Endothelial cell (in vitro differentiated cells): ENCODE data around the gene RAX2. TPM values are rescaled to one million over a fixed set of nuclear protein-coding genes. Genes with fewer than 3 reads are reported as not detected.

Experiments used
- DNase-seq: peaks from one replicate; pipeline ENCODE4 v3.0.0; 2021; ENCODE audit warnings: low spot score
- H3K27ac Mint-ChIP-seq: one replicate; pipeline ENCODE4 v1.8.0; 2021; ENCODE audit warnings: mixed read lengths, inconsistent platforms; ENCODE audit not compliant: unreplicated experiment
- H3K27me3 Mint-ChIP-seq: one replicate; pipeline ENCODE4 v1.8.0; 2021; ENCODE audit warnings: mild to moderate bottlenecking, moderate library complexity, mixed read lengths, inconsistent platforms; ENCODE audit not compliant: unreplicated experiment
- H3K36me3 Mint-ChIP-seq: one replicate; pipeline ENCODE4 v1.8.0; 2021; ENCODE audit warnings: mild to moderate bottlenecking, low read depth, mixed read lengths, inconsistent platforms; ENCODE audit not compliant: unreplicated experiment
- H3K4me1 Mint-ChIP-seq: one replicate; pipeline ENCODE4 v1.8.0; 2021; ENCODE audit warnings: mild to moderate bottlenecking, mixed read lengths, inconsistent platforms; ENCODE audit not compliant: unreplicated experiment
- H3K4me3 Mint-ChIP-seq: one replicate; pipeline ENCODE4 v1.8.0; 2021; ENCODE audit warnings: mild to moderate bottlenecking, mixed read lengths, inconsistent platforms; ENCODE audit not compliant: unreplicated experiment
- H3K9me3 Mint-ChIP-seq: one replicate; pipeline ENCODE4 v1.8.0; 2021; ENCODE audit warnings: mixed read lengths, inconsistent platforms; ENCODE audit not compliant: unreplicated experiment
- total RNA-seq: library from RNA; stranded (reverse); fragmentation: NEBNext Ultra II Directional; extraction: Animal tissue kit (Norgen Biotek cat#: 25700); gene quantifications from one replicate; pipeline ENCODE4 v1.2.1, GENCODE V29; 2021; ENCODE audit not compliant: unreplicated experiment
- TF ChIP-seq, protein P1 (sequence below): fragments of 200-600 bp; sonication (generic); IDR thresholded peaks from one replicate; pipeline ENCODE4 v1.5.0; 2021; ENCODE audit warnings: antibody characterized with exemption; ENCODE audit not compliant: unreplicated experiment

RAX2 gene
- total RNA-seq, 1 donor from 2014 or later = not detected

DNA sequence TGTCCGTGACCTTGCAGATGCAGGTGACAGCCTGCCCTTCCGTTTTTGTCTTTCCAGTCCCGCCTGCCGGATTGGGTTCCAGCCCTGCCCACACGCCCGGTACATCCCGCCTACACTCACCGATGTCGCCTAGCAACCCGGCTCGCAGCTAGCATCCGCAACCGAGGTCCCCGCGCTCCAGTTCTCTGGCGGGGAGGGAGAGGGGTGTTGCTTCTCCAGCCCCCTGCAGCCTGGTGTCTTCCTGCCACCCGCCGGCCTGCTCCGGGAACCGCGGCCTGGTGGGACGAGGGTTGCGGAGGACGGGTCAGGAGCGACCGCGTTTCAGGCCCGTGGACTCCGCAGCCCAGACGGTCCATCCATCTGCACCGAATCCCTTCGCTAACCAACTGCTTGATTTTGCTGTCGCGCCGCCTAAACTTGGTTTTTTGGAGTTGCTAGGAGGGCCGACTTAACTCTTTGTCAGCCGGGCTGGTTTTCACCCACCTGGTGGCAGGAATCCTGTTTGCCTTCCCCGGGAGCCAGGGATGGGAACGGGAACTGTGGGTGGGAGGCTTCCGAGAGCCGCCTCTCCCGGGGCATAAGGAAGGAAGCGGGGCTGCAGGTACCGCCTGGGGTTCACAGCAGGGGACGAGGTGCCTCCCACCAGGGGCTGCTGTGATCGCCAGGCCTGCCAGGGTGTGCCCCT lies 29.5 kb upstream of the RAX2 start:
- peaks cover 5% of the 10 kb centered on the region for H3K36me3 Mint-ChIP-seq
- H3K27me3 Mint-ChIP-seq = peaks cover 3% of the 10 kb centered on the region
- peaks cover 5% of the 10 kb centered on the region for H3K9me3 Mint-ChIP-seq
- no peaks in the 10 kb centered on the region for H3K4me1 Mint-ChIP-seq
- TF ChIP-seq, protein P1, sequence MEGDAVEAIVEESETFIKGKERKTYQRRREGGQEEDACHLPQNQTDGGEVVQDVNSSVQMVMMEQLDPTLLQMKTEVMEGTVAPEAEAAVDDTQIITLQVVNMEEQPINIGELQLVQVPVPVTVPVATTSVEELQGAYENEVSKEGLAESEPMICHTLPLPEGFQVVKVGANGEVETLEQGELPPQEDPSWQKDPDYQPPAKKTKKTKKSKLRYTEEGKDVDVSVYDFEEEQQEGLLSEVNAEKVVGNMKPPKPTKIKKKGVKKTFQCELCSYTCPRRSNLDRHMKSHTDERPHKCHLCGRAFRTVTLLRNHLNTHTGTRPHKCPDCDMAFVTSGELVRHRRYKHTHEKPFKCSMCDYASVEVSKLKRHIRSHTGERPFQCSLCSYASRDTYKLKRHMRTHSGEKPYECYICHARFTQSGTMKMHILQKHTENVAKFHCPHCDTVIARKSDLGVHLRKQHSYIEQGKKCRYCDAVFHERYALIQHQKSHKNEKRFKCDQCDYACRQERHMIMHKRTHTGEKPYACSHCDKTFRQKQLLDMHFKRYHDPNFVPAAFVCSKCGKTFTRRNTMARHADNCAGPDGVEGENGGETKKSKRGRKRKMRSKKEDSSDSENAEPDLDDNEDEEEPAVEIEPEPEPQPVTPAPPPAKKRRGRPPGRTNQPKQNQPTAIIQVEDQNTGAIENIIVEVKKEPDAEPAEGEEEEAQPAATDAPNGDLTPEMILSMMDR = no peak
- H3K4me3 Mint-ChIP-seq = no peak overlapping the region
- DNase-seq = peak; percentile 53
- H3K27ac Mint-ChIP-seq = no peak overlapping the region

DNA sequence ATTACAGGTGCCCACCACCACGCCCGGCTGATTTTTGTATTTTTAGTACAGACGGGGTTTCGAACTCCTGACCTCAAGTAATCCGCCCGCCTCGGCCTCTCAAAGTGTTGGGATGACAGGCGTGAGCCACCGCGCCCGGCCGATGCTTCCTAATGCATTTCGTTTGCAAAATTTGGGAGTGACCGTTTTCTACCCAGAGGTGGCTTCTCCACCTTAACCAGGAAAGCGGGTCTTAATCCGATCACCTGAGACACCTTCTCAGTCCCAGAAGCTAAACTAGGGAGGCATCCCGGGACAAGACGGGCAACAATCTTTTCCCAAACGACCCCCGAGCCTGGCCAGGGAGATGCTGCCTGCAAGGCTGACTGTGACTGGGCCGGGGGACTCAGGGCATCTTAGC lies 29.0 kb upstream of the RAX2 start:
- Mint-ChIP-seq H3K27me3 (peaks cover 3% of the 10 kb centered on the region), H3K27ac (no peak overlapping the region), H3K9me3 (peaks cover 6% of the 10 kb centered on the region), H3K36me3 (peaks cover 5% of the 10 kb centered on the region), H3K4me1 (no peaks in the 10 kb centered on the region), H3K4me3 (no peak overlapping the region)
- TF ChIP-seq, protein P1 = no peak
- DNase-seq = no peak

DNA sequence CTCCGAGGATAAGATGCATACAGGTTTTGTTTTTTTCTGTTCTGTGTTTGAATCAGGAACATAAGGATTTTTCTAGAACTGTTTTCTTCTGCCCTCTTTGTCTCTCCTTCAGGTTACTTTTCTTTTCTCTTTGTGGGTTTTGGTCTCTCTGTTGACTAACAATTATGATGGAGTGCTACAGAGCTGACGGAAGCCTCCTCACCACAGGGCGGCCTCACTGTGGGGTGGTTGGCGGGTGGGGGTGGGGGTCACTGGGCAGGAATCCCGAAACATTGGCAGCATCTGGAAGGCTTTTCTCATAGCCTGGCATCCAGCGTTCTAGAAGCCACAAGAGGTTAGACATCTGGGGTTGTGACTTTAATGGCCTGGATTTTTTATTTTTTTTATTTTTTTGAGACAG lies 26.1 kb upstream of the RAX2 start:
- no peak overlapping the region for H3K27ac Mint-ChIP-seq
- peaks cover 6% of the 10 kb centered on the region for H3K9me3 Mint-ChIP-seq
- TF ChIP-seq, protein P1 = no peak
- no peak for DNase-seq
- H3K27me3 Mint-ChIP-seq = no peaks in the 10 kb centered on the region
- H3K4me3 Mint-ChIP-seq = no peak overlapping the region
- H3K4me1 Mint-ChIP-seq = no peaks in the 10 kb centered on the region
- peaks cover 5% of the 10 kb centered on the region for H3K36me3 Mint-ChIP-seq

DNA sequence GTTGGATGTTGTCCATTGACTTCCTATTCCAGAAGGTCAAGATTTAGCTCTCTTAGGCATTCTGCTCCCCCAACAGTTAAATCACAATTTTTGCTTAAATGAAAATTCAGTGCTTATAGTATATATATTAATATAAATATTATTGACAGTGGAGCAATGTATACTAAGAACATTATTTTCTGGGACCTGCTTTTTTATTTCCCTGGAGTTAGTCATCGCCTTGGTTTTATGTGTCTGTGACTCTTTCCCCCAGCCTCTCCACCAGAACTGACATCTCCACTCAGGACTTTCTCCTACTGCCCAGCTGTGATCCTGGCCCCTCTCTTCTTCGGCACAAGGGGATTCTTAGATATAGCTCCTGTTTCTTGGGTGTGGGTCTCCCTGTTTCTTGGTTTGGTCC lies 24.3 kb upstream of the RAX2 start:
- Mint-ChIP-seq H3K9me3 (peaks cover 6% of the 10 kb centered on the region), H3K27me3 (no peaks in the 10 kb centered on the region), H3K27ac (no peak overlapping the region), H3K36me3 (peaks cover 5% of the 10 kb centered on the region), H3K4me3 (no peak overlapping the region), H3K4me1 (no peaks in the 10 kb centered on the region)
- TF ChIP-seq, protein P1 = no peak
- DNase-seq = no peak

DNA sequence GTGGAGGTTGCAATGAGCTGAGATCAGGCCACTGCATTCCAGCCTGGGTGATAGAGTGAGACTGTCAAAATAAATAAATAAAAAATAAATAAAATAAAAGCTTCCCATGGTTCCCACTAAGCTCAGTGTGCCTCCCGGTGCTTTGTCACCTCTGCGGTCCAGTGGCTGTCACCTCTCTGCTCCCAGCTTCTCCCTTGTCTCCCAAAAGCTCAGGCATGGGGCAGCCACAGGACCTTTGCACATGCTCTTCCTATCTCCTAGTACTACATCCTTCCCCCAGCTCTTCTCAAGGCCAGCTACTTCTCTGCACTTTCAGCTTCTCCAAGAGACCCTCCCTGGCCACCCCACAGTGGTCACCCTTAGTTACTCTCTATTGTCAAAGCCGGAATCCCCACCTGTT lies 21.8 kb upstream of the RAX2 start:
- peaks cover 5% of the 10 kb centered on the region for H3K36me3 Mint-ChIP-seq
- H3K4me3 Mint-ChIP-seq = no peak overlapping the region
- peaks cover 6% of the 10 kb centered on the region for H3K27me3 Mint-ChIP-seq

More for the DNA sequence above, 21.8 kb upstream of the RAX2 start:
- Mint-ChIP-seq H3K4me1 (no peaks in the 10 kb centered on the region), H3K27ac (no peak overlapping the region), H3K9me3 (peaks cover 6% of the 10 kb centered on the region)
- TF ChIP-seq, protein P1 = no peak
- DNase-seq = no peak
